ENCODE results near the gene STT3A. TPM values are rescaled to one million over a fixed set of nuclear protein-coding genes. Genes with fewer than 3 reads are reported as not detected.

Gene STT3A
- total RNA-seq, 1 donor from 2014 or later: 226 TPM

GRCh38 chr11:125554038-125554437 lies 38.6 kb upstream of the STT3A start:
- no peak for TF ChIP-seq CTCF (IDR thresholded peaks at IDR 0.05)
- Mint-ChIP-seq H3K27ac (ENCODE audit: unreplicated experiment) (no peak overlapping the region), H3K27me3 (ENCODE audit: unreplicated experiment) (peaks cover 19% of the 10 kb centered on the region), H3K4me3 (ENCODE audit: unreplicated experiment) (no peak overlapping the region), H3K4me1 (ENCODE audit: unreplicated experiment) (no peaks in the 10 kb centered on the region), H3K9me3 (ENCODE audit: unreplicated experiment) (peaks cover 24% of the 10 kb centered on the region), H3K36me3 (ENCODE audit: unreplicated experiment) (no peaks in the 10 kb centered on the region)
- DNase-seq (ENCODE audit: extremely low spot score, unreplicated experiment): no peak

GRCh38 chr11:125559888-125560287 lies 32.8 kb upstream of the STT3A start:
- TF ChIP-seq CTCF (IDR thresholded peaks at IDR 0.05): no peak
- no peaks in the 10 kb centered on the region for H3K36me3 Mint-ChIP-seq (ENCODE audit: unreplicated experiment)
- no peak overlapping the region for H3K27ac Mint-ChIP-seq (ENCODE audit: unreplicated experiment)
- H3K9me3 Mint-ChIP-seq (ENCODE audit: unreplicated experiment): no peaks in the 10 kb centered on the region
- peaks cover 26% of the 10 kb centered on the region for H3K27me3 Mint-ChIP-seq (ENCODE audit: unreplicated experiment)
- no peak for DNase-seq (ENCODE audit: extremely low spot score, unreplicated experiment)
- no peaks in the 10 kb centered on the region for H3K4me1 Mint-ChIP-seq (ENCODE audit: unreplicated experiment)
- no peak overlapping the region for H3K4me3 Mint-ChIP-seq (ENCODE audit: unreplicated experiment)

DNA sequence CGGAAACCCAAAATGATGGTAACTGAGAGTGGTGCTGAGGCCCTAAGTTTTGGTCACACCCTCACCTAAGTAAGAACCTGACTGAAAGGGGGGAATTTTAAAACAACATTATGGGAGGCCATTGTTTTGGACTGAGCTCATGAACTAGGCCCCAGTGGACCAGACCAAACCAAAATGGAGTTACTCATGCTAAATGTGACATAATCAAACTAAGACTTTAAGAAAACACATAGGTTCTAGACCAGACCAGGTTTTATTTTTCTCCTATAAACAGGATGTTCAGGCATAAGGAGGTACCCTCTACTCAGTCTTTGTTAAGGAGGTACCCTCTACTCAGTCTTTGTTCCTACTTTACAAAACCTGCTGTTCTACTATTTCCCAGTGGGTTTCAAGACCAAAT lies 30.7 kb upstream of the STT3A start:
- no peaks in the 10 kb centered on the region for H3K4me1 Mint-ChIP-seq (ENCODE audit: unreplicated experiment)
- H3K4me3 Mint-ChIP-seq (ENCODE audit: unreplicated experiment): no peak overlapping the region
- H3K36me3 Mint-ChIP-seq (ENCODE audit: unreplicated experiment): no peaks in the 10 kb centered on the region
- no peaks in the 10 kb centered on the region for H3K9me3 Mint-ChIP-seq (ENCODE audit: unreplicated experiment)
- H3K27me3 Mint-ChIP-seq (ENCODE audit: unreplicated experiment): peaks cover 15% of the 10 kb centered on the region
- DNase-seq (ENCODE audit: extremely low spot score, unreplicated experiment): no peak
- TF ChIP-seq CTCF (IDR thresholded peaks at IDR 0.05): no peak
- no peak overlapping the region for H3K27ac Mint-ChIP-seq (ENCODE audit: unreplicated experiment)

GRCh38 chr11:125562430-125562829 lies 30.2 kb upstream of the STT3A start:
- Mint-ChIP-seq H3K36me3 (ENCODE audit: unreplicated experiment) (no peaks in the 10 kb centered on the region), H3K27ac (ENCODE audit: unreplicated experiment) (no peak overlapping the region), H3K27me3 (ENCODE audit: unreplicated experiment) (peaks cover 12% of the 10 kb centered on the region), H3K4me3 (ENCODE audit: unreplicated experiment) (no peak overlapping the region), H3K4me1 (ENCODE audit: unreplicated experiment) (no peaks in the 10 kb centered on the region), H3K9me3 (ENCODE audit: unreplicated experiment) (no peaks in the 10 kb centered on the region)
- DNase-seq (ENCODE audit: extremely low spot score, unreplicated experiment): no peak
- no peak for TF ChIP-seq CTCF (IDR thresholded peaks at IDR 0.05)

DNA sequence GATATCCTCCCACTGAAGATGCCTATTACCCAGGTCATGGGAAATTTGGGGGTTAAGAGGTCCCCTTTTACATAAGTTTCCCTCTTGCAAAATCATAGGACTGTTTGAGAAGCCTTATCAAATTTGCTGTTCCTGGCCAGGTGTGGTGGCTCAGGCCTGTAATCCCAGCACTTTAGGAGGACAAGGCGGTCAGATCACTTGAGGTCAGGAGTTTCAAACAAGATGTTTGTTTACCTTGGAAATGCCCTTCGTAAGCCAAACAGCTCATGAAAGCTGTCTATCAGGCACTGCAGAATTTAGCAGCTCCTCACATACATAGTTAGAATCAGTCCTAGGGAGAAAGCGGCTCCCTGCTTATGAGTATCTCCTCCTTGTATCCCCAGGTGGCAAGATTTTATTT lies 28.3 kb upstream of the STT3A start:
- Mint-ChIP-seq H3K9me3 (ENCODE audit: unreplicated experiment) (no peaks in the 10 kb centered on the region), H3K4me1 (ENCODE audit: unreplicated experiment) (no peaks in the 10 kb centered on the region), H3K36me3 (ENCODE audit: unreplicated experiment) (no peaks in the 10 kb centered on the region), H3K27ac (ENCODE audit: unreplicated experiment) (no peak overlapping the region), H3K27me3 (ENCODE audit: unreplicated experiment) (peaks cover 9% of the 10 kb centered on the region), H3K4me3 (ENCODE audit: unreplicated experiment) (no peak overlapping the region)
- TF ChIP-seq CTCF (IDR thresholded peaks at IDR 0.05): no peak
- no peak for DNase-seq (ENCODE audit: extremely low spot score, unreplicated experiment)

Data from osteocyte (in vitro differentiated cells).